Activated CD4-positive, alpha-beta T cell treated with anti-CD3 and anti-CD28 coated beads for 4 hours (primary cell): ENCODE measurements around the gene TCEAL1.
A peak's percentile ranks its signal among the peaks of the same experiment; 100 is the strongest.
"Not testable (repeated sequence)": the region's sequence is repeated elsewhere in the genome, so short reads cannot be mapped to it uniquely, and the experiment has no call there.

Experiments
- DNase-seq, 2 donors: peaks; one replicate each; pipeline ENCODE4 v3.0.0-alpha.2; 2020

TCEAL1 gene, protein sequence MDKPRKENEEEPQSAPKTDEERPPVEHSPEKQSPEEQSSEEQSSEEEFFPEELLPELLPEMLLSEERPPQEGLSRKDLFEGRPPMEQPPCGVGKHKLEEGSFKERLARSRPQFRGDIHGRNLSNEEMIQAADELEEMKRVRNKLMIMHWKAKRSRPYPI

DNA sequence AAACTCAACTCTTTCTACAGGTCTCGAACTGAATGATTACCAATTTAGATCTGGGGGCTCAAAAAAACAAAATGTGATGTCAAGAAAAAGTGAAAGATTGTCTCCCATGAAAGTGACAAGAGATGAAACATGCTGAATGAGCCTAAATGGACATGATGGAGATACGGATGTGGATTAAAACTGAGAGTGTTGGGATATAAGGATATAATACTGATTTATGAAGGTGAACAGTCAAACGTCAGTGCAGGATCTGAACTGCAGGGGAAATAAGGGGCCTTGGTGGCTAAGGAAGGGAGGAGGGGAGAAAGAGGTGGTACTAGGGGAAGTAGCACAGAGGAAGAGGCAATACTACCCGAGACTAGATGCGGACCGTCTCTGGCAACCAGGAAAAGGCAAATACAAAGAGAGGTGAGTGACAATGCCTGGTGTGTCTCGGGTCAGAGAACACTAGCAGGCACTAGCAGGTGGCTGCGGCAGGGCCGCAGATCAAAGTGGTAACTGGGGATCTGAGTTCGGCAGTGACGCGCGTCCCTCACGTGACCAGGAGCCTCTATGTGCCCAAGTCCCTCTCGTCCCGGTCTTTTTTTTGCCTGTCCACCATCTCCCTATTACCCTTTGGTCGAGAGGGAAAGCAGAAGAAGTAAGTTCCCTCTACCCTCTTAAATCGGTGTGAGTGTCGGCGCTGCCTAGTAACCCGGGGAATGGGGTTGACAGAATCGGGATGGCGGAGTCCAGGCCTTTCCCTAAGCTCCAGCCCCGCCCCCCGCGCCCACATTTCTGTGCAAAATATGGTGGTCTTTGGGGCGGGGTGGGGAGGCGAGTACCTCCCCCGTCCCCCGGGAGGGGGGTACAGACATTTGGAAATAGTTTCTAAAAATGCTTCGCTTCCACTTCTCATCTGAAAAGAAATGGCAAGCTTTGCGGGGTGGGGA lies at the start of gene TCEAL1:
Gene TCEAL1 (plus strand): TSS at position 590 of the 932 bp plus-strand sequence. CDS start 942 bp downstream, outside the sequence.
- DNase-seq, result peak in 1 of 2 donors; percentile 8

DNA sequence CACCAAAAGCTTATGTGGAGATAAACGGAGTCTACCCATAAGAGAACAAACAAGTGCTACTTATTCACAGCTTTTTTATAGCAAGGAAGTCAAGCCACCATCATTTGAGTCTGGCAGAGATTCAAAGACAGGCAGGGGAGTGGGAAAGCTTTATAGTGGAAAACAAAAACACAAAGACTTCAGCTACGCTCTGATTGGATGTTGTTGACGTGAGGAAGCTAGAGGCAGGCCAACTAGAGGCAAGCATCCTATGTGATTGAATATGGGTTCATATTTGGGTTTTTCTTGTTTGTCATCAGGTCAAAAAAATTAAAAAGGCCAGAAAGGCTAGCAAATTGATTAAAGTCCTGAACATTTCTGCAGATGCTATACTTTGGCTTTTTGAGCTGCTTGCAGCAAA lies 44.2 kb upstream of the TCEAL1 start:
- no peak for DNase-seq

DNA sequence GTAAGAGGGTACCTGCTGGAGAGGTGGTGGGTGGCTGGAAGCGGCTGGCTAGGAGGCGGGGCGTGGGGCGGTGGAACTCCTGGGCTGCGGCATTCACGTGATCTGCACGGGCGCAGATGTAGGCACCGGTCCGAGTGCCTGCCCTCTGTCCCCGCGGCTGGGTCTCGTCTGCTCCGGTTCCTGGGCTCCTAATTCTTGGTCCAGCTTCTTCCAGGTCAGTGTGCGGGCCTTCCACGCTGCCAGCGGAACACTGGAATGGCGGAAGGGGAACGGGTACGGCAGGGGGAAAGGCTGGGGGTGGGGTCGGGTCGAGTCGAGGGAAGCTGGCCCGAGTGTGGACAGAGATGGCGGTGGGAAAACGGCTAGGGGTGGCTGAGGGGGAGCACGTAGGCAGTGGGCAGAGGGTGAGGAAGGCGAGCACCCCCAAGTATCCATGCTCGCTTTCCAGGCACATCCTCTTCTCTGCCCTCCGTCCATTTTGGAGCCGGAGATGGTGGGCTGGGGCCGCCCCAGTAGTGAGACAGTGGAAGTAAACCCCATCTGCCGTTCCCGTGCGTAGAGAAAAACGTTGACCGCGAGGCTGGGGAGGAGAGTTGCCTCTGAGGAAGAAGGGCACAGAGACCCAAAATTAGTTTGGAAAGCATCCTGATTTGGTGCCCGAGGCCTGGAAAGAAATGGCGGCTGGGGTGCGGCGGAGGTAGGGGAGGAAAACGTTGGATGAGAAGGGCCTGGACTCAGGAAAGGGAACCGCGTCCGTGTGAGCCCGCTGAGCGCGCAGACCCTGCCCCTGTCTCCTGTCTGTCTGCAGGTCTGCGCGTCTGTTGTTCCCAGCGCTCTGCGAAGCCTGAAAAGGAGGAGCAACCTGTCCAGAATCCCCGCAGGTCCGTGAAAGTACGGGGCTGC lies 43.1 kb upstream of the TCEAL1 start, which contains the start of gene TCEAL4:
Gene TCEAL4 (plus strand): TSS at position 105 of the 903 bp plus-strand sequence. CDS start 1,161 bp downstream, outside the sequence.
- peak; percentile 9 to 23 for DNase-seq

DNA sequence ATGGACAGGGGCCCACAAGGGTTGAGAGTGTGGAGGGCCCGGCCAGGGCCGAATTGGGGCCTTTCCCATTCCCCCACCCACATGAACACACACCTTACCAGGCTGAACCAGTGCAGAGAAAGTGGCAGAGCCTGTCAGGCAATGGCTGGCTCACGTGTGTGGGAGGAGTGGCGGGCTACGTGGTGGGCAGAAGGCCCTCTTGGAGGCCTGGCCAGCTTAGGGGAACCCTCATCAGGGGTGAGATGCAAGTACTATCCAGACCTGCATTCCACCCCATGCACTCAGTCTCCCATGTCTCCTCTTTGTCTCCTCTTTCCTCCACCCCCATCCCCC lies 42.5 kb upstream of the TCEAL1 start:
- DNase-seq, result no peak

DNA sequence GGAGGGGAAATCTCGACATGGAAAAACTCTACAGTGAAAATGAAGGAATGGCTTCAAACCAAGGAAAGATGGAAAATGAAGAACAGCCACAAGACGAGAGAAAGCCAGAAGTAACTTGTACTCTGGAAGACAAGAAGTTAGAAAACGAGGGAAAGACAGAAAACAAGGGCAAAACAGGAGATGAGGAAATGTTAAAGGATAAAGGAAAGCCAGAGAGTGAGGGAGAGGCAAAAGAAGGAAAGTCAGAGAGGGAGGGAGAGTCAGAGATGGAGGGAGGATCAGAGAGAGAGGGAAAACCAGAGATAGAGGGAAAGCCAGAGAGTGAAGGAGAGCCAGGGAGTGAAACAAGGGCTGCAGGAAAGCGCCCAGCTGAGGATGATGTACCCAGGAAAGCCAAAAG lies 42.1 kb upstream of the TCEAL1 start:
- DNase-seq, result no peak

DNA sequence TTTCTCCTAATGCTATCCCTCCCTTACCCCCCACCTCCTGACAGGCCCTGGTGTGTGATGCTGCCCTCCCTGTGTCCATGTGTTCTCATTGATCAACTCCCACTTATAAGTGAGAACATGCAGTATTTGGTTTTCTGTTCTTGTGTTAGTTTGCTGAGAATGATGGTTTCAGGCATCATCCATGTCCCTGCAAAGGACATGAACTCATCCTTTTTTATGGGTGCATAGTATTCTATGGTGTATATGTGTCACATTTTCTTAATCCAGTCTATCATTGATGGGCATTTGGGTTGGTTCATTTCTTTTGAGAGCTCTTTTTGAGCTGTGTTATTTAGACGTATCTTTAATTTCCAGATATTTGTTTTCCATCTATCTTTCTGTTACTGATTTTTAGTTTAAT lies 36.5 kb upstream of the TCEAL1 start:
- not testable (repeated sequence) for DNase-seq

DNA sequence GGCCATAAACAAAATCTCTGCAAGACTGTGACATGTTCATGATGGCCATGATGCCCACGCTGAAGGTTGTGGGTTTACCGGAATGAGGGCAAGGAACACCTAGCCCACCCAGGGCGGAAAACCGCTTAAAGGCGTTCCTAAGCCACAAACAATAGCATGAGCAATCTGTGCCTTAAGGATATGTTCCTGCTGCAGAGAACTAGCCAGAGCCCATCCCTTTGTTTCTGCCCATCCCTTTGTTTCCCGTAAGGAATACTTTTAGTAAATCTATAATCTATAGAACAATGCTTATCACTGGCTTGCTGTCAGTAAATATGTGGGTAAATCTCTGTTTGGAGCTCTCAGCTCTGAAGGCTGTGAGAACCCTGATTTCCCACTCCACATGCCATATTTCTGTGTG lies 33.6 kb upstream of the TCEAL1 start:
- DNase-seq, result not testable (repeated sequence)

DNA sequence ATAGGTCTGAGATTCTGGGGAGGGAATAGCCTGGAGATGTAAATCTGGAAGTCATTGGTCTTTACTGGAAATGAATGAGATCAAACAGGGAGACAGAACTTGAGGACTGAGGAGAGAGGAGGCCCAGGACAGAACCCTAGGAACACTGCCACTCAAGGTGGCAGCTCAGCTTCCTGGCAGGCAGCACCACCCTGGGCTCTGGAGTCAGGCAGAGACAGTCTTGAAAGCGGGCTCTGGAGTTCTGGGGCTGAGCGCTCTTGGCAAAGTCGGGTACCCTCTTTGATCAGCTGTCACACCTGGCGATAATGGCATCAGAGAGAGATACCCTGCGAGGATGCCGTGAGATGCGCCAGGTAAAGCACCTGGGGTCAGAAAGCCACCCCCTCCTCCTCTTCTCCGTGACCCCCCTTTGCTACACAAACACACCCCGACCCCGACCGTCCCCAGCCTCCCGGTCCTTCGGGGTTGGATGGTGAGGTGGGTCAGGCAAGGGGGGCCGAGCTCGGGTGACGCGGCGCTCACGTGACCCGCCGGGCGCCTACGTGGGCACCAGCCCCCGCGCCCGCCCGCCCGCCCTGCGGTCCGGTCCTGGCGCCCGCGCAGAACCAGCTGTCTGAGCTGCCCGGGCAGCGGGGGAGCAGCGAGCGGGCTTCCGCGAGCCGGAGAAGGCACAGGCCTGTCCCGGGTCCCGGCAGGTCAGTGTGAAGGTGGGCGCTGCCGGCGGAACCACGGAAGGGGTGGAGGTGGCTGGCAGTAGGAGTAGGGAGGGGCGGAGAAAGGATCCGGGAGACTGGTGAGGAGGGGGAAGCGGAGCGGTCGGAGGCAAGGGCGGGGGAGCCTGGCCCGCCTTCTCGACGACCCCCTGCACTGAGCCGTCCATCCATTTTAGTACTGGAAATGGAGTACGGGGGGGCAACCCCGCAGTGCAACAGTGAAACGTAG lies 21.1 kb upstream of the TCEAL1 start, which contains the start of gene TCEAL3:
Gene TCEAL3 (plus strand): TSS at position 600 of the 942 bp plus-strand sequence. CDS start 1,102 bp downstream, outside the sequence.
- peak in 1 of 2 donors; percentile 27 for DNase-seq

DNA sequence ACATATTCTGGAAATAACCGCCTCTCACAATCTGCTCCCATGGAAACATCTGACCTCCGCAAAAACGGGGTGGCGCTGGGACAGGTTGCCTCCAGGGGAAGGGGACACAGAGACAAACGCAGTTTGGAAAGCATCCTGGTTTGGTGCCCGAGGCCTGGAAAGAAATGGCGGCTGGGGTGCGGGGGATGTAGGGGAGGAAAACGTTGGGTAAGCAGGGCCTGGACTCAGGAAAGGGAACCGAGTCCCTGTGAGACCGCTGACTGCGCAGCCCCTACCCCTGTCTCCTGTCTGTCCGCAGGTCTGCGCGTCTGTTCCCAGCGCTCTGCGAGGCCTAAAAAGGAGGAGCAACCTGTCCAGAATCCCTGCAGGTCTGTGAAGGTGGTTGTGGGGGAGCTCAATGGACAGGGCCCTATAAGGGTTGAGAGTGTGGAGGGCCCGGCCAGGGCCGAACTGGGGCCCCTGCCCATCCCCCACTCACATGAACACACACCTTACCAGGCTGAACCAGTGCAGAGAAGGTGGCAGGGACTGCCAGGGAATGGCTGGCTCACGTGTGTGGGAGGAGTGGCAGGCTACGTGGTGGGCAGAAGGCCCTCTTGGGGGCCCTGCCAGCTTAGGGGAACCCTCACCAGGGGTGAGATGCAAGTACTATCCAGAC lies 20.3 kb upstream of the TCEAL1 start:
- no peak for DNase-seq

DNA sequence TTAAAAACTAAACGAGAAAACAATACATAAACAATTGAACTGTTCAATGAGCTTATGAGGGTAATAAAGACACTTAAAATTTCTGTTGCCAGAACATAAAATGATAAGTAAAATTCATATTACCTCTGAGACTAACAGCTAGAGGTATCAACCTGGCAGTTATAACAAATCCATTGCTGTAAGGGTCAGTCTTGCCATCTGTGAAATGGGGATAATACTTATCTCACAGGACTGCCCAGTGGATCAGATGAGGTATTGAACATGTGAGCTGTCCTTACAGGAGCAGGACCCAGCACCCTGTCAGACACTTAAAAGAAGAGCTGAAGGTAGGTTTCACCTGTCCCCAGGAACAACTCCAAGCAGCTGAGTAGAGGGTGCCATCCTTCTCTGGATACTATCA lies 18.5 kb upstream of the TCEAL1 start:
- no peak for DNase-seq

DNA sequence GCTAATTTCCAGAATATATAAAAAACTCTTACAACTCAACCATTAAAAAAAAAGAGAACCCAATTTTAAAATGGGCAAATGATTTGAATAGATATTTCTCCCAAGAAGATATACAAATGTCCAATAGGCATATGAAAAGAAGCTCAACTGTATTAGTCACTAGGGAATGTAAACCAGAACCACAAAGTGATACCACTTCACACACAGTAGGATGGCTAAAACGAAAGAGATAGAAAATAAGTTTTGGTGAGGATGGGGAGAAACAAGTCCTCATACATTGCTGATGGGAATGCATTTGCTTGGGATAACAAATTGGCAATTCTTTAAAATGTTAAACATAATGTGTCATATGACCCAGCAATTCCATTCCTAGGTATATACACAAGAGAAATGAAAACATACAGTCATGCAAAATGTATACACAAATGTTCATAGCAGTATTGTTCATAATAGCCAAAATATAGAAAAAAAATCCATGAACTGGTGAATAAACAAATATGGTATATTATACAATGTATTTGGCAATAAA lies 15.3 kb upstream of the TCEAL1 start:
- DNase-seq, result no peak

DNA sequence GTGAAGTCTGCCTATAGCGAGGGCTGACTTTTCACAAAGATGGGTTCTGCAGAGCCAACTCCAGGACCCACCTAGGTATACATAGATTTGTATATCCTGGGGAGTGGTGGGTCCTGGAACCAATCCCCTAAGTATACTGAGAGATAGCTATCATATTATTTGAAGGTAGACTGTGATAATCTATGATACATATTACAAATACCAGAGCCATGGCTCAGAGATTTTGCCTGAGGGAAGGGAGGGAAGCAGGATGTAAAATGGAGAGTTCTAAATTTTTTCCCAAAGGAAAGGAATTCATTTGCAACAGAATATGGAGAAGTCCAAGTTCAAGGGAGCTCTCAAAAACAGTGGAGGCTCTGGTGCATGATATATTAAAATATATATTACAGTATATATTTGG lies 13.8 kb upstream of the TCEAL1 start:
- DNase-seq, result no peak

DNA sequence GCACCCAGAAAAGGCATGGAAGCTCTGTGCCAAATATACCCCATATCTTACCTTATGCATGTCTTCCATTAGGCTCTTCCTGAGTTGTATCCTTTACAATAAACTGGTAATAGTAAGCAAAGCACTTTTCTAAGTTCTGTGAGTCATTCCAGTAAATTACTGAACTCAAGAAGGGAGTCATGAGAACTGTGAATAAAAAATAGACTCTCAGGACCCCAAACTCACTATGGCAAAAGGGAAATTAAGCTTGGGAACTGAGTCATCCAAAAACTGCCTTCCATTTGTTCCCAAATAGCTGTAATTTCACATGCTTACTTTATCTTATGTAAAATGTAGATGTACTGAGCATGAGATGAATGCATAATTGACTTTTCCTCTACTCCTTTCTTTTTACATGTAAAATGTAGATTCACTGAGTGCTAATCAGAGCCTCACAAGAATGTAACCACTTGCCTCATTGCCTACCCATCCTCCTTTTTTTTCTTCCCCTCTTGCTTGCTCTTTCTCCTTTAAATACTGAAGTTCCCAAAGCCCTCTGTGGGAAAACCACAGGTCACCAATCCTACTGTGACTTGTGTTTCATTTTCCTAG lies 12.9 kb upstream of the TCEAL1 start:
- no peak for DNase-seq

DNA sequence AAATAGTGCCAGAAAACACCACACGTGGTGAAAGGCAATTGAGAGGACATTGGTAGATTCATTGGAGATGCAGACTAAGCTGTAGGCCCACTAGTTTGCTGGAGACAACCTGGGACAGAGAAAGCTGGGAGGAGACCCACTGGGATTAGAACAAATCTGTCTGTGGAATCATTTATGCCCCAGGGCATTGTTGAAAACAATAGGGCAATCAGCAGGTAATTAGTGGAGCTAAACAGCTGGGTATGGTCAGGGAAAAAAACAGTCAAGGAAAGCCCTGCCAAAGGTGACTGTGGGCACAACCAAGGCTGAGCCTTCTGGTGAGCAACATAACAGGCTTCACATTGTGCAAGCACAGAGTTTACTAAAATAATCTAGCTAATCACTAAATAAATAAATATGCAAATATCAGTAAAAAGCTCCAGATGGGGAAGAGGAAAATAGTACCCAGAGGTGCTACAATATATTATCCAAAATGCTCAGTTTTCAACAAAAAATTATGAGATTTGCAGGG lies 12.0 kb upstream of the TCEAL1 start:
- no peak for DNase-seq

DNA sequence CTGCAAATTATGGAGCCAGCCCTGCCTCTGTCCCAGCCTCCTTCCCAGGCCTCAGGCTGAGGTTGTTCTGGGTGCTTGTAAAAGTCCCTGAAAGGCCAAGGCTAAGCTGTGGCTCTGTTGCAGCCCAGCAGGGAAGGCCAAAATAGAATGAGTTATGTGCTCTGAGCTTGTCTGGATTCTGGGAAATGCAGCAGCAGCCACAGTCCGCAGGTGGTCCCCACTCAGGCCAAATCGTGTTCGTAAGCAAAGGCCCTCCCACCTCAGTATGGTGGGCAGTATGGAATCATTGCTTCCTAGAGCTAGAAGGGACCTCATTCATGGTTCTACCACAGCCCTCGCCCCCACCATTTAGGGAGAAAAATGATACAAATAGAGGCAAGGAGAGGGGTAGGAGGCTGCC lies 4.7 kb upstream of the TCEAL1 start:
- no peak for DNase-seq

DNA sequence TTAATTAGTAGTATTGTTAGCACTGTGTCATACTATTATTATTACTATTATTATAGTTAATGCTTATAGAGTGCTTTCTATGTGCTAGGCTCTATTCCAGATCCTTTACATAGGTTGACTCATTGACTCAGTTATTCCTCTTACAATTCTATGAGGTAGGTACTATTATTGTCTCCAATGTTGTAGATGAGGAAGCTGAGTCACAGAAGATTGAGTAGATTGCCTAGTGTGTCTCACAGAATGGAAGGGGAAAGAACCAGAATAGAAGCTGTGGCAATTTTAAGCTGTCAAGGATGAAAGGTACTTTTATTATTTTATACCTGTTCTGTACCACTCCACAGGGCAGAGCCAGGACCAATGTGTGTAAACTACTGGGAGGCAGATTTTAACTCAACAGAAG lies 1.9 kb upstream of the TCEAL1 start:
- DNase-seq, result no peak

DNA sequence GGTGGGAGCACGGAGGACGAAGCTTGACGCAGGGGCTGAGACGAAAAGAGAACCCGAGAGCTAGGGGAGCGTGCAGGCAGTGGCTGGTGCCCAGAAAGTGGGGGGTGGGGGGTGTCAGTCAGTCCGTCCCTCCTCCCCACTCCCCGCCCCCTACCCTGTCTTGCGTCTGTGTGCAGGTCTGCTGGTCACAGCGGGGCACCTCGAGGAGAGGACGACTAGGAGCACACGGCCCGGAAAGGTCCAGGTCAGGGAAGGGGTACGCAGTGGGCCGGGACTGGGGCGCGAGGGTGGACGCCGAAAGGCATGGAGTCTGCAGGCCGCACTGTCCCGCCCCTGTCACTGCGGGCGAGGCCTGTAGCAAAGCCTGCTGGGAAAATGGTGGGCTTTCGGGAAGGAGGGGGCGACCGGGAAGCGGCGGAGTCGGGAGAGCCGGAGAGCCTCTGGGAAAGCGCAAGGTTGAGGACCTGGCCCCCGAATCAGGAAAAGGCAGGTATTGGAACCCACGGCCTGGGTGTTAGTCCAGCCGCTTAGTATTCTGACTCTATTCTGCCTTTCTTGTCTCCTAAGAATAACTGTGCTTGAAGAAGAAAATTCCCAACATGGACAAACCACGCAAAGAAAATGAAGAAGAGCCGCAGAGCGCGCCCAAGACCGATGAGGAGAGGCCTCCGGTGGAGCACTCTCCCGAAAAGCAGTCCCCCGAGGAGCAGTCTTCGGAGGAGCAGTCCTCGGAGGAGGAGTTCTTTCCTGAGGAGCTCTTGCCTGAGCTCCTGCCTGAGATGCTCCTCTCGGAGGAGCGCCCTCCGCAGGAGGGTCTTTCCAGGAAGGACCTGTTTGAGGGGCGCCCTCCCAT lies 769 bp downstream of the TCEAL1 start:
- peak in 1 of 2 donors; percentile 12 for DNase-seq

DNA sequence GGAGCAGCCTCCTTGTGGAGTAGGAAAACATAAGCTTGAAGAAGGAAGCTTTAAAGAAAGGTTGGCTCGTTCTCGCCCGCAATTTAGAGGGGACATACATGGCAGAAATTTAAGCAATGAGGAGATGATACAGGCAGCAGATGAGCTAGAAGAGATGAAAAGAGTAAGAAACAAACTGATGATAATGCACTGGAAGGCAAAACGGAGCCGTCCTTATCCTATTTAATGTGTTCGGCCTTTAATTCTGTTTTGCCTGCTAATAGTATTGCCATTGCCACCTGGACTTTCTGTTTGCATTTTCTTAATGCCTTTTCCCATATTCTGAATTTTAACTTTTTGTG lies 1.4 kb downstream of the TCEAL1 start:
- no peak for DNase-seq

DNA sequence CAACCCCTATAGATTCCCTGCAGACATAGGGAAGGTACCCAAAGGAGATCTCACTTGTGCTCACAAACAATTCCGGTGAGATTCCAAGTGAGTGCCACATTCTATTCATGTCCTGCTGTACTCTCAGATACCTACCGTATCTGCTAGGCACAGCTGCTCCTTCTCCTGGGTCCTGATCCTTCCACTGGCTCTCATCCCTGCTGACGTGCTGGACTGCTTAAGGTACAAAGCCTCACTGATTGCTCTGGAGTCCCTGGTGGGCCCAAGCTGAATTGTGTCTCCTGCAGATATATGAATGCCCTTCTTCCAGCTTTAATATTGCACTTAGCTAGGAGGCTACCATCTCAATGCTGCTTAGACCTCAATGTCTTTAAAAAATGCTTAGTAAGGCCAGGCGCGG lies 2.4 kb downstream of the TCEAL1 start:
- DNase-seq, result no peak

DNA sequence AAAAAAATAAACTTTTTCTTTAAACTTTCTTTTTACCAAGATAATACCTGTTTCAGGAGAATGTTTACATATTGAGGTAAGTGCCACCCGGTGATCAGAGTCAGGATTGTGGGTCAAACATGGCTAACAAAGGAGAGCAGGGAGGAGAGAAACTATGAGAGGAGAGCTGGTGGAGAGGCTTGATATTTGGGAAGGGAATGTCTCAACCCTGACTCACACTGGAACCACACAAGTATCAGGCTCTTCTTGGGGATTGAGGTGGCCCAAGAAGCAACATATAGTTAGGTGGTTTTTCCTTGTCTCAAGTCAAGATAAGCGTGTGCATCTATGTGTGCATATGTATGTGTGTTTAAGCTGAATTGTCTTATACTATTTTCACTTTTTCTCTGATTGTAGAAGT lies 6.7 kb downstream of the TCEAL1 start:
- DNase-seq, result no peak
